GM12878 (cell line): Measurements from ENCODE around the gene BACE2.

Source experiments
- MEF2A ChIP-seq: IDR thresholded peaks from 2 replicates; pipeline ENCODE4 v1.6.1; 2011; ENCODE audit warnings: low read depth, mild to moderate bottlenecking, low read length, moderate library complexity; ENCODE audit not compliant: insufficient read depth
- MXI1 ChIP-seq: fragments of 150-350 bp; IDR thresholded peaks from 2 replicates; pipeline ENCODE4 v1.6.1; 2011; ENCODE audit warnings: low read depth, mild to moderate bottlenecking, inconsistent platforms, low read length, improper control_type of control experiment
- POLR2AphosphoS5 ChIP-seq: IDR thresholded peaks from 2 replicates; pipeline ENCODE4 v1.6.1; 2011; ENCODE audit warnings: mild to moderate bottlenecking, low read length, inconsistent platforms
- SP1 ChIP-seq: IDR thresholded peaks from one replicate; pipeline ENCODE4 v1.6.1; 2011; ENCODE audit warnings: low read depth, low read length
- TF ChIP-seq, protein P1 (sequence below), 3 experiments: IDR thresholded peaks in 2 of 3; conservative IDR thresholded peaks in 1 of 3; 2 replicates each; pipeline ENCODE4 v1.5.1; 2011; ENCODE audit warnings: low read depth in 3 of 3, low read length in 3 of 3, mild to moderate bottlenecking in 3 of 3, control low read depth in 2 of 3, moderate library complexity in 2 of 3, inconsistent platforms in 1 of 3, mixed read lengths in 1 of 3; ENCODE audit not compliant: control insufficient read depth in 2 of 3, insufficient read depth in 1 of 3; ENCODE audit errors: extremely low read depth in 1 of 3
- TF ChIP-seq, protein P2 (sequence below): fragments of 450-650 bp; conservative IDR thresholded peaks from 2 replicates; pipeline ENCODE4 v1.6.1; 2017; ENCODE audit warnings: mild to moderate bottlenecking, moderate library complexity

DNA sequence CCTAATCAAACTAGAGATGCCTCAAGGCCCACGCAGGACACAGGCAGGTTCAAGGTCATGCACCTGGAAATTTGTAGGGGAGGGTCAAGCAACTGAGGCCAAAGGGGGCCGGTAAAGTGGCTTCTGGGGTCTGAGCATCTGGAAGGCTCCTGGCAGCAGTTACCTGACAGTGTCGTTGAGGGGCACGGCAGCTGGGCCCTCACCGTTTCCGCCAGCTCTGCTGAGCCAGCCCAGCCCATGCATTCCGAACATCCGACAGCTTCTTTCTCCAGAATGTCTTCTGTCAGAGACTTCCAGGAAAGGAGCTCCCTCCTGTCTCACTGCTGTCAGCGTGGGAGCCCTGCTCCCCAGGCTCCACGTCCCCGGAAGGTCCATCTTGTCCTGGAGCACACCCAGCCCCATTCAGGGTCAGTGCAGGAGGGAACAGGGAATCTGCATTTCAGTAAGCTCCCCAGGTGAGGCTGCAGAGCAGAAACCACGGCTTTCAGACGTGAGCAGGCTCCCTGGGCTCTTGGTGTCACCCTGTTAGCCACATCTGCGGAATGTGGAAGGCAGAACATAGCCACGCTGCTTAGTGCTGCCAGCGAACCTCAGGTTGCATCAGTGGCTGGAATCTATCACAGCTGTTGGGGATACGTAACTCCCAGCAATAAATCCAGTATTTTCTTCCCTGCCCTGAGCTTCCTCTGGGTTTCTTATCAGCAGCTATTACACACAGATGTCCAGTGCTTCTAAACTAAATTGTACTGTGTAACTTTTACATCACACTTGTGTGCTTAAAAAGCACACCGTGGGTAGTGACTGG is 112.4 kb downstream of the BACE2 start:
- TF ChIP-seq, protein P1, sequence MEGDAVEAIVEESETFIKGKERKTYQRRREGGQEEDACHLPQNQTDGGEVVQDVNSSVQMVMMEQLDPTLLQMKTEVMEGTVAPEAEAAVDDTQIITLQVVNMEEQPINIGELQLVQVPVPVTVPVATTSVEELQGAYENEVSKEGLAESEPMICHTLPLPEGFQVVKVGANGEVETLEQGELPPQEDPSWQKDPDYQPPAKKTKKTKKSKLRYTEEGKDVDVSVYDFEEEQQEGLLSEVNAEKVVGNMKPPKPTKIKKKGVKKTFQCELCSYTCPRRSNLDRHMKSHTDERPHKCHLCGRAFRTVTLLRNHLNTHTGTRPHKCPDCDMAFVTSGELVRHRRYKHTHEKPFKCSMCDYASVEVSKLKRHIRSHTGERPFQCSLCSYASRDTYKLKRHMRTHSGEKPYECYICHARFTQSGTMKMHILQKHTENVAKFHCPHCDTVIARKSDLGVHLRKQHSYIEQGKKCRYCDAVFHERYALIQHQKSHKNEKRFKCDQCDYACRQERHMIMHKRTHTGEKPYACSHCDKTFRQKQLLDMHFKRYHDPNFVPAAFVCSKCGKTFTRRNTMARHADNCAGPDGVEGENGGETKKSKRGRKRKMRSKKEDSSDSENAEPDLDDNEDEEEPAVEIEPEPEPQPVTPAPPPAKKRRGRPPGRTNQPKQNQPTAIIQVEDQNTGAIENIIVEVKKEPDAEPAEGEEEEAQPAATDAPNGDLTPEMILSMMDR (IDR thresholded peaks at IDR 0.05 in 2 of 3, conservative IDR thresholded peaks at IDR 0.05 in 1 of 3; ENCODE audit: control insufficient read depth in 2 of 3, extremely low read depth in 1 of 3, insufficient read depth in 1 of 3, low read depth in 3 of 3, low read length in 3 of 3), result no peak
- TF ChIP-seq MEF2A (no peak), SP1 (no peak), MXI1 (no peak), POLR2AphosphoS5 (no peak)
- TF ChIP-seq, protein P2, sequence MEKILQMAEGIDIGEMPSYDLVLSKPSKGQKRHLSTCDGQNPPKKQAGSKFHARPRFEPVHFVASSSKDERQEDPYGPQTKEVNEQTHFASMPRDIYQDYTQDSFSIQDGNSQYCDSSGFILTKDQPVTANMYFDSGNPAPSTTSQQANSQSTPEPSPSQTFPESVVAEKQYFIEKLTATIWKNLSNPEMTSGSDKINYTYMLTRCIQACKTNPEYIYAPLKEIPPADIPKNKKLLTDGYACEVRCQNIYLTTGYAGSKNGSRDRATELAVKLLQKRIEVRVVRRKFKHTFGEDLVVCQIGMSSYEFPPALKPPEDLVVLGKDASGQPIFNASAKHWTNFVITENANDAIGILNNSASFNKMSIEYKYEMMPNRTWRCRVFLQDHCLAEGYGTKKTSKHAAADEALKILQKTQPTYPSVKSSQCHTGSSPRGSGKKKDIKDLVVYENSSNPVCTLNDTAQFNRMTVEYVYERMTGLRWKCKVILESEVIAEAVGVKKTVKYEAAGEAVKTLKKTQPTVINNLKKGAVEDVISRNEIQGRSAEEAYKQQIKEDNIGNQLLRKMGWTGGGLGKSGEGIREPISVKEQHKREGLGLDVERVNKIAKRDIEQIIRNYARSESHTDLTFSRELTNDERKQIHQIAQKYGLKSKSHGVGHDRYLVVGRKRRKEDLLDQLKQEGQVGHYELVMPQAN, result no peak
